ENCODE results near the gene KIAA1328. TPM values are rescaled to one million over a fixed set of nuclear protein-coding genes. Genes with fewer than 3 reads are reported as not detected.

Gene KIAA1328
- 2.8 and 5.9 TPM in 2 replicates for total RNA-seq

DNA sequence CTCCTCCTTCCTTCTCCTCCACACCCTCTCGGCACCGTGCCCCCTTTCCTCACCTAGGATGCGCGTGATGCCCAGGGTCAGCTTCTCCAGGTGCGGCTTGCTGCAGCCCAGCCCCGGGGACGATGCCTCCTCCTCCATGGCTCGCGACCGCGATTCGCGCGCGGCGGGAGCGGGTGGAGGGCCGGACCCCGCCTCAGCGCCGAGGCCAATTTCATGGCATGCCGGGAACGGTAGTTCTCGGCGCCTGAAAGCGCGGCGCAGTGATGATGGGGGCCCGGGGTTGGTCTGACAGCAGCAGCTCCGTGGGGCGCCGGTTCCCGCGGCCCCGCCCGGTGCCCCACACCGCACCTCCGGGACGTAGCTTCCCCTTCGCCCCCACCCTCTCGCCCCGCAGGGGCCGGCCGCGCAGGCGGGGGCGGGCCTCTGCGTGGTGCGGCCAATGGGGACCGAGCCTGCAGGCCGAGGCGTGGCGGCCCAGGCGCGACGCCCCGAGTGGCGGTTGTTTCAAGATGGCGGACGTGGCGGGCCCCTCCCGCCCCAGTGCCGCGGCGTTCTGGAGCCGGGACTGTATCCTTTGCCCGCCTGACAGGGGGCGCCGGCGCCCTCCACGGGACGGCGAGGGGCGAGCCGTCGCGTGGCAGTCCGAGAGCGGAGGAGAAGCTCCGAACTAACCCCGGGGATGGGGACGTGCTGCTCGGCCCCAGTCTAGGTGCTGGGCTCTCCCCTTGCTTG, at the start of gene KIAA1328, which contains the start of gene TPGS2:
Gene KIAA1328, plus strand, starts transcription at position 498 of the 732 bp plus-strand sequence. Its CDS starts 12 bp downstream, at position 510.
Gene TPGS2, minus strand, starts transcription at position 373 of the 732 bp plus-strand sequence. Its CDS starts 235 bp downstream, at position 138.

Other genes starting within 250 kb of the KIAA1328 start
- gene TPGS2, start 125 bp upstream of the KIAA1328 start, total RNA-seq = 114 and 144 TPM in 2 replicates

Data from bladder microvascular endothelial cell (primary cell).